Epithelial cell of proximal tubule (primary cell): ENCODE measurements around the gene PRKAR1B. TPM values are rescaled to one million over a fixed set of nuclear protein-coding genes. Genes with fewer than 3 reads are reported as not detected.

ENCODE experiments used
- DNase-seq: peaks from one replicate; pipeline ENCODE4 v3.0.0-alpha.2; 2011; ENCODE audit warnings: low read depth
- H3K4me3 ChIP-seq: 2 replicates; pipeline ENCODE4 v1.5.1; 2011; ENCODE audit warnings: low read depth, mild to moderate bottlenecking, low read length
- total RNA-seq: library from RNA; depleted of rRNA; stranded (reverse); fragments of >200 nt; gene quantifications from 2 replicates; pipeline ENCODE4 v1.2.3, GENCODE V29; 2015
- TF ChIP-seq, protein P1 (sequence below): conservative IDR thresholded peaks from 2 replicates; pipeline ENCODE4 v1.5.1; 2012; ENCODE audit warnings: low read depth, mild to moderate bottlenecking, low read length

The PRKAR1B gene
- total RNA-seq, 1 donor from 2014 or later = 12.2 TPM

DNA sequence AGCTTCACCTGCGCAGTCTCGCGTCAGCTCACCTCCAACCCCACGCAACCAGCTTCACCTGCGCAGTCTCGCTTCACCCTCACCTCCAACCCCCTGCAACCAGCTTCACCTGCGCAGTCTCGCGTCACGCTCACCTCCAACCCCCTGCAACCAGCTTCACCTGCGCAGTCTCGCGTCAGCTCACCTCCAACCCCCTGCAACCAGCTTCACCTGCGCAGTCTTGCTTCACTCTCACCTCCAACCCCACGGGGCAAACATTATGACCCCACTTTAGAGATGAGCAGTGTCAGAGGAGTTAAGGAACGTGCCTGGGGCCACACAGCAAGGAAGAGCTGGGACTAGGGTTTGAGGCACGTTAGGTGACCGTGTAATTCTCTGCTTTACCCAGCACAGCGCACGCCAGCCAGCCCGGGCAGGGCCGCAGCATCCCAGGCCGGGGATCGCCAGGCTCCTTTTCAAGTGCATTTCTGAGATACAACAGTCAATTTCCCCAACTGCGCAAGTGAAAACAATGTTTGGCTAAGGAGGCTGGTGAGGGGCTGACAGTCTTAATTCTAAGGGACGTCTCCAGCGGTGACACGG is 184.9 kb downstream of the PRKAR1B start:
- no peak for DNase-seq
- H3K4me3 ChIP-seq = no peak overlapping the region
- TF ChIP-seq, protein P1, sequence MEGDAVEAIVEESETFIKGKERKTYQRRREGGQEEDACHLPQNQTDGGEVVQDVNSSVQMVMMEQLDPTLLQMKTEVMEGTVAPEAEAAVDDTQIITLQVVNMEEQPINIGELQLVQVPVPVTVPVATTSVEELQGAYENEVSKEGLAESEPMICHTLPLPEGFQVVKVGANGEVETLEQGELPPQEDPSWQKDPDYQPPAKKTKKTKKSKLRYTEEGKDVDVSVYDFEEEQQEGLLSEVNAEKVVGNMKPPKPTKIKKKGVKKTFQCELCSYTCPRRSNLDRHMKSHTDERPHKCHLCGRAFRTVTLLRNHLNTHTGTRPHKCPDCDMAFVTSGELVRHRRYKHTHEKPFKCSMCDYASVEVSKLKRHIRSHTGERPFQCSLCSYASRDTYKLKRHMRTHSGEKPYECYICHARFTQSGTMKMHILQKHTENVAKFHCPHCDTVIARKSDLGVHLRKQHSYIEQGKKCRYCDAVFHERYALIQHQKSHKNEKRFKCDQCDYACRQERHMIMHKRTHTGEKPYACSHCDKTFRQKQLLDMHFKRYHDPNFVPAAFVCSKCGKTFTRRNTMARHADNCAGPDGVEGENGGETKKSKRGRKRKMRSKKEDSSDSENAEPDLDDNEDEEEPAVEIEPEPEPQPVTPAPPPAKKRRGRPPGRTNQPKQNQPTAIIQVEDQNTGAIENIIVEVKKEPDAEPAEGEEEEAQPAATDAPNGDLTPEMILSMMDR = no peak

DNA sequence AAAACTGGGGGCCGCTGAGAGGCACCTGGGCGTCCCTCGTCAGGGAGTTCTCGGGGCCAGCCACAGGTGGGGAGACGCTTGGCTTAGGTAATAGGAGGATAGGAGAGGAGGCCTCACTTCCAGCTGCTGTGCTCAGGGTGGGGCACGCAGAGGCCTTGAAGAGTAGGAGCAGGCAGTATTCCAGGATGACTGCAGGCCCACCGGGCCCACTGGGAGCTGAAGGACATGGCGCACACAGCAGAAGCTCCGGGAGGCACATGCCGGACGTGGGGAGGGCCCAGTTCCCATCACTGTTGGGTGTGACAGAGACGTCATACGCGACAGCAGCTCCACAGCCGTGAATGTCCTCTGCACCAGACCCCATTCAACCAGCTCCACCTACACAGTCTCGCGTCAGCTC is 185.4 kb downstream of the PRKAR1B start:
- TF ChIP-seq, protein P1 = no peak
- DNase-seq = no peak
- no peak overlapping the region for H3K4me3 ChIP-seq

DNA sequence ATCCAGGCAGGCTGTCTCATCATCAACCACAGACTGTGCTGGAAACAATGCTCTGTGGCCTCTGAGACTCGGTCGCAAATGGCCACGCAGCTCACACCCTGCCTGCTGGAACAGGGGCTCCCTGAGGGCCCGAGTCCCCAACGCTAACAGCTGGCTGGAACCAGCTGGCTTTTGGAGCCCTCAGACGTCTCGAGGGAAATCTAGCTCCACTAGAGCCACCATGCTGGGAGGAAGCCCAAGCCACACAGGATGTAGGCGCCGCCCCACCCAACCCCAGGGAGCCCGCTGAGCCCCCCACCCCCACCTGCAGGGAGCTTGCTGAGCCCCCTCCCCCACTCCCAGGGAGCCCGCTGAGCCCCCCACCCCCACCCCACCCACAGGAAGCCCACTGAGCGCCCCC is 186.1 kb downstream of the PRKAR1B start:
- DNase-seq = no peak
- H3K4me3 ChIP-seq = no peak overlapping the region
- TF ChIP-seq, protein P1 = no peak

DNA sequence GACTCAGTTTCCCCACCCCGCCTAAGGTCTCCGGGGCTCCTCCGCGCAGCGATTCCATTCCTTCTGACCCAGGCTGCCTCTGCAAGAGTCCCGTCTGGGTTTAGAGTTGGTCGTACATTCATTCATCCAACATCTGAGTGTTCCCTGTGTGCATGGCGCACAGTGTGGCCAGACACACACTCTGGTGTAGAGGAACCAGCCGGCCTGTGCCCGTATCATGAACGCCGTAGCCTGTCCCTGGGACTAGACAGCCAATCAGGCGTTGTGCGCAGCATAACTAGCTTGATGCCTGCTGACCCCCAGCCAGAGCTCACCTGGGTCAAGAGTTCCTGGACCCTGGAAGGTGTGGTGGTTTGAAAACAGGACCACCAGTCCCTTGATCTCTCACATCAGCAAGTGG is 186.5 kb downstream of the PRKAR1B start:
- H3K4me3 ChIP-seq = no peak overlapping the region
- TF ChIP-seq, protein P1 = no peak
- DNase-seq = no peak

DNA sequence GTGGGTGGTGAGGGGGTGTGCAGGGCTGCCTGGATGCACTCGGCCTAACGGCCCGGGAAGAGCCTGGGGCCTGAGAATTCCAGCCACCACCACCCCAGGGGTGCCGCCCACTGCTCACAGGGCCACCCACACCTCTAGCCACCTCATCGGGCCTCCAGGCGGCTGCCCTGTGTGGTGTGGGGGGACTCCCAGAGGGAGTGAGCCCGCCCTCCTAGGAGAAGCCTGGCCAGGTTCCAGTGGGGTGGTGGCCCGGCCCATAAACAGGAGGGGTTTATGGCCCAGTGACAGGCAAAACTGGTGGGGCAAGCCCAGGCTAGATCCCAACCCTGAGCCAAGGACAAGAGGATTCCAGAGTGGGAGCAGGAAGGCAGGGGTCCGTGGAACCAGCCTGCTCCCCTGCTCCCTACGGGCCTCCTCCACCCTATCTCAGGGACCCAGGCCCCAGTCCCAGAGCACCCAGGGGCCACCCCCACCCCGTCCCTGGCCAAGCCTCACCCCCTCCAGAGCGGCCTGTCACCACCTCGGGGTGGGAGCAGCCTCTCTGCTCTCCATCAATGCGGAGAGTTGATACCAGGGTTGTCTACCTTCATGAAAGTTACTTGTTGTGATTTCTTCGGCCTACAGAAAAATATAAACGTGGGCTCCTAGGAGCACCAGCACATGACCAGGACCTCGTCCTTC is 187.2 kb downstream of the PRKAR1B start:
- no peak overlapping the region for H3K4me3 ChIP-seq
- TF ChIP-seq, protein P1 = no peak
- DNase-seq = no peak

DNA sequence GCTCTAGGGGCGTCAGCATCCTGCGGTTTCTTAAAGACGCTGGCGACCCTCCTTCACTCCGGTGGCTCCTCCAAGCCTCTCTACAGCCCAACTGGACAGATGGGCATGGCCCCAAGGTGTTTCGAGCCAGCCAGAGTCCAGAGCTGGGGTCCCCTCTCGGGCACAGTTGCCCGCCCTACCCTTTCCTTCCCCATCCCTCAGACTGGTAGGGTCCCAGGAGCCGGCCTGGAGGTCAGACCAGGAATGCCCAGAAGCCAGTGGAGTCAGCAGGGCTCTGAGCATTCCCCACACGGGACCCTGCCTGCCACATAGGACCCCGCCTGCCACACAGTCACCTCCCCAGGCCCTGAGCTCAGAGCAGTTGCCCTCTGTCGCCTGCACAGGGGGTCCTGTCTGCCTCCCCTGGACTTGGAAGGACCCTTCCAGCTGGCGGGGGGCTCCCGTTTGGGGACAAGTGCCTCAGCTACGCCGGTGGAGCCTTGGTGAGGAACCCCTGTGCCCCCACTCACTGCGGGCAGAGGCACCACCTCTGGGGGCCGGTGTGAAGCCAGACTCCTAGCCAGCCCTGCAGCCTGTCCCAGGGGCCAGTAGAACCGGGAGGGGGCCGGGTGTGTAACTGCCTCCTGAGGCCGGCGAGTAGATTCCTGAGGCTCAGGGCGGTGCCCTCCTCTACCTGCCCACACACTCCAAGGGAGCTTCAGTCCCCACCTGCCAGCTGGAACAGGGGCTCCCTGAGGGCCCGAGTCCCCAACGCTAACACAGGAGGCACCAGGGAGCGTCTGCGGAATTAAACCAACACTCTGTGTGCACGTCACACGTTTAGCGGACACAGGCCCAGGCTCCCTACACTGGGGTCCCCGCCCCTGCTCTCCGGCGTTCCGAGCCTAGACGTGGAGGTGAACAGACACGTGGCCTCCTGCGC is 188.1 kb downstream of the PRKAR1B start:
- TF ChIP-seq, protein P1 = no peak
- H3K4me3 ChIP-seq = no peak overlapping the region
- no peak for DNase-seq
